Smooth muscle cell (in vitro differentiated cells): ENCODE results near the gene ZNHIT1. TPM values are rescaled to one million over a fixed set of nuclear protein-coding genes. Genes with fewer than 3 reads are reported as not detected.

Experiments
- DNase-seq: peaks from one replicate; lab custom pipeline; 2025; ENCODE audit not compliant: unreplicated experiment; lab: John Stamatoyannopoulos, UW
- H2AFZ ChIP-seq: fragments of 200-600 bp; sonication (generic); 2 replicates; pipeline ENCODE4 v1.6.0; 2016; ENCODE audit warnings: antibody characterized with exemption, low read depth, mild to moderate bottlenecking
- H3F3A ChIP-seq: fragments of 200-600 bp; sonication (generic); 2 replicates; pipeline ENCODE4 v1.6.0; 2017; ENCODE audit warnings: antibody characterized with exemption, low read depth
- H3K27ac ChIP-seq: fragments of 200-600 bp; sonication (generic); 2 replicates; pipeline ENCODE4 v1.5.1; 2016; ENCODE audit warnings: low read depth, mild to moderate bottlenecking
- H3K27me3 ChIP-seq: fragments of 200-600 bp; sonication (generic); 2 replicates; pipeline ENCODE4 v1.6.1; 2016; ENCODE audit warnings: low read depth, mild to moderate bottlenecking
- H3K36me3 ChIP-seq: fragments of 200-600 bp; sonication (generic); 2 replicates; pipeline ENCODE4 v1.5.1; 2016; ENCODE audit warnings: low read depth
- H3K4me1 ChIP-seq: fragments of 200-600 bp; sonication (generic); 2 replicates; pipeline ENCODE4 v1.5.1; 2016; ENCODE audit warnings: low read depth
- H3K4me2 ChIP-seq: fragments of 200-600 bp; sonication (generic); 2 replicates; pipeline ENCODE4 v1.6.0; 2016; ENCODE audit warnings: mild to moderate bottlenecking
- H3K4me3 ChIP-seq: fragments of 200-600 bp; sonication (generic); 2 replicates; pipeline ENCODE4 v1.5.1; 2016; ENCODE audit warnings: mild to moderate bottlenecking
- H3K79me2 ChIP-seq: fragments of 200-600 bp; sonication (generic); 2 replicates; pipeline ENCODE4 v1.6.0; 2016; ENCODE audit warnings: low read depth, mild to moderate bottlenecking
- H3K9ac ChIP-seq: fragments of 200-600 bp; sonication (generic); 2 replicates; pipeline ENCODE4 v1.6.0; 2016; ENCODE audit warnings: low read depth
- H3K9me3 ChIP-seq: fragments of 200-600 bp; sonication (generic); replicated peaks from 2 replicates; pipeline ENCODE4 v1.5.1; 2016; ENCODE audit warnings: low read depth
- H4K20me1 ChIP-seq: fragments of 200-600 bp; sonication (generic); 2 replicates; pipeline ENCODE4 v1.6.0; 2016; ENCODE audit warnings: low read depth
- WGBS: methylation state at CpG from one replicate; pipeline ENCODE4 v1.1.7; 2016; ENCODE audit warnings: low lambda C conversion rate; 5-methylcytosine and 5-hydroxymethylcytosine counted together
- polyA plus RNA-seq: library from polyadenylated mRNA; unstranded; fragments of >200 nt; fragmentation: Nextera tagmentation; extraction: Ambion mirVana; gene quantifications from 2 replicates; pipeline ENCODE4 v1.2.1, GENCODE V29; 2016
- total RNA-seq: library from RNA; depleted of rRNA; stranded (reverse); fragments of >200 nt; gene quantifications from 2 replicates; pipeline ENCODE4 v1.2.3, GENCODE V29; 2014
- TF ChIP-seq, protein P1 (sequence below): fragments of 200-600 bp; sonication (generic); IDR thresholded peaks from 2 replicates; pipeline ENCODE4 v1.5.1; 2017; ENCODE audit warnings: borderline replicate concordance, mild to moderate bottlenecking, antibody characterized with exemption; ENCODE audit not compliant: insufficient read depth, poor library complexity, severe bottlenecking

The ZNHIT1 gene
- total and polyA plus RNA-seq, 2 experiments from 2014 or later: 100 to 123 TPM

DNA sequence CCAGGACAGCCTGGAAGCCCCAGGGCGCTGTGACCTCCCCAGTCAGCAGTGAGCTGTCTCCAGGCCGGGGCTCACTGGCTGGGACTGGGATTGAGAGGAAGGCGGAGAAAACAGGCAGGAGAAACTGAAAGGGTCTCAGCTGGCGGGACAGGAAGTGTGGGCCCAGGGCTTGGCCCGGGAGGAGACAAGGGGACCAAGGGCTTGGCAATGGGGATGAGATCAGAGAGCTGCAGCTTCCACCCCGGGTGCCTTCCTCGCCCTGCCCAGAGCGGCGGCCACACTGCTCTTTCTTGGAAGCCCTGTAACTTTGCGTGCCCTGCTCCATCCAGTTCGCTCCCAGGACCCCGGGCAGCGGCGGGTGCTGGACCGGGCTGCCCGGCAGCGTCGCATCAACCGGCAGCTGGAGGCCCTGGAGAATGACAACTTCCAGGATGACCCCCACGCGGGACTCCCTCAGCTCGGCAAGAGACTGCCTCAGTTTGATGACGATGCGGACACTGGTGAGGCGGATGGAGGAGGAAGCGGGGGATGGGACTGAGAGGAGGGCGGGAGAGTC lies 4.4 kb downstream of the ZNHIT1 start:
- Histone ChIP-seq H3K9ac (no peak overlapping the region), H3K4me2 (no peak overlapping the region), H2AFZ (no peak overlapping the region), H4K20me1 (peaks cover 38% of the 10 kb centered on the region), H3K36me3 (no peaks in the 10 kb centered on the region), H3K79me2 (peaks cover 39% of the 10 kb centered on the region), H3K27ac (no peak overlapping the region), H3K27me3 (no peaks in the 10 kb centered on the region), H3K4me1 (no peaks in the 10 kb centered on the region), H3F3A (no peaks in the 10 kb centered on the region), H3K4me3 (no peak overlapping the region), H3K9me3 (no peaks in the 10 kb centered on the region)
- no peak for DNase-seq
- TF ChIP-seq, protein P1, sequence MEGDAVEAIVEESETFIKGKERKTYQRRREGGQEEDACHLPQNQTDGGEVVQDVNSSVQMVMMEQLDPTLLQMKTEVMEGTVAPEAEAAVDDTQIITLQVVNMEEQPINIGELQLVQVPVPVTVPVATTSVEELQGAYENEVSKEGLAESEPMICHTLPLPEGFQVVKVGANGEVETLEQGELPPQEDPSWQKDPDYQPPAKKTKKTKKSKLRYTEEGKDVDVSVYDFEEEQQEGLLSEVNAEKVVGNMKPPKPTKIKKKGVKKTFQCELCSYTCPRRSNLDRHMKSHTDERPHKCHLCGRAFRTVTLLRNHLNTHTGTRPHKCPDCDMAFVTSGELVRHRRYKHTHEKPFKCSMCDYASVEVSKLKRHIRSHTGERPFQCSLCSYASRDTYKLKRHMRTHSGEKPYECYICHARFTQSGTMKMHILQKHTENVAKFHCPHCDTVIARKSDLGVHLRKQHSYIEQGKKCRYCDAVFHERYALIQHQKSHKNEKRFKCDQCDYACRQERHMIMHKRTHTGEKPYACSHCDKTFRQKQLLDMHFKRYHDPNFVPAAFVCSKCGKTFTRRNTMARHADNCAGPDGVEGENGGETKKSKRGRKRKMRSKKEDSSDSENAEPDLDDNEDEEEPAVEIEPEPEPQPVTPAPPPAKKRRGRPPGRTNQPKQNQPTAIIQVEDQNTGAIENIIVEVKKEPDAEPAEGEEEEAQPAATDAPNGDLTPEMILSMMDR: no peak
- WGBS: 97% methylated on average over 27 of the region's 27 CpGs

DNA sequence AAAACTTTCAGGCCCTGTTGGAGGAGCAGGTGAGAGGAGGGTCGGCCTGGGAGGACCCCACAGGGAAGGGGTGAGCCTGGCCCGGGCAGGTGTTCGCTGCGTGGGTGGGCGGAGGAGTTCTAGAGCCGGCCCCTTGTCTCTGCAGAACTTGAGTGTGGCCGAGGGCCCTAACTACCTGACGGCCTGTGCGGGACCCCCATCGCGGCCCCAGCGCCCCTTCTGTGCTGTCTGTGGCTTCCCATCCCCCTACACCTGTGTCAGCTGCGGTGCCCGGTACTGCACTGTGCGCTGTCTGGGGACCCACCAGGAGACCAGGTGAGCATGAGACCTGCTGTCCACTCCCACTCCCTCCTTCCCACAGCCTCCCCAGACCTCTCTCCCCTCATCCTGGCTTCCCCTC lies 5.6 kb downstream of the ZNHIT1 start:
- Histone ChIP-seq H3K4me3 (no peak overlapping the region), H3K4me2 (no peak overlapping the region), H3K27ac (no peak overlapping the region), H3K9ac (no peak overlapping the region), H3F3A (no peaks in the 10 kb centered on the region), H3K4me1 (no peaks in the 10 kb centered on the region), H3K79me2 (peaks cover 33% of the 10 kb centered on the region), H4K20me1 (peaks cover 38% of the 10 kb centered on the region), H3K36me3 (no peaks in the 10 kb centered on the region), H3K27me3 (no peaks in the 10 kb centered on the region), H3K9me3 (no peaks in the 10 kb centered on the region), H2AFZ (no peak overlapping the region)
- no peak for DNase-seq
- WGBS: 98% methylated on average over 11 of the region's 15 CpGs
- TF ChIP-seq, protein P1: no peak

- H3K27ac ChIP-seq: no peak overlapping the region
- no peak for DNase-seq
- no peaks in the 10 kb centered on the region for H3F3A ChIP-seq
- peaks cover 26% of the 10 kb centered on the region for H4K20me1 ChIP-seq
- H3K9ac ChIP-seq: no peak overlapping the region
- H3K79me2 ChIP-seq: peaks cover 11% of the 10 kb centered on the region
- no peak overlapping the region for H2AFZ ChIP-seq
- H3K4me1 ChIP-seq: no peaks in the 10 kb centered on the region
- TF ChIP-seq, protein P1: no peak
- no peak overlapping the region for H3K4me3 ChIP-seq
- H3K36me3 ChIP-seq: no peaks in the 10 kb centered on the region
- WGBS: over 99% methylated on average over 6 of the region's 6 CpGs
- H3K27me3 ChIP-seq: no peaks in the 10 kb centered on the region
- no peak overlapping the region for H3K4me2 ChIP-seq
- no peaks in the 10 kb centered on the region for H3K9me3 ChIP-seq
These were observed 7.7 kb downstream of the ZNHIT1 start for GRCh38 chr7:101225650-101226049.

- WGBS: 94% methylated on average over 9 of the region's 9 CpGs
- no peaks in the 10 kb centered on the region for H3K9me3 ChIP-seq
- no peak overlapping the region for H3K4me2 ChIP-seq
- peaks cover 1% of the 10 kb centered on the region for H3K79me2 ChIP-seq
- peaks cover 19% of the 10 kb centered on the region for H4K20me1 ChIP-seq
- H3K4me1 ChIP-seq: no peaks in the 10 kb centered on the region
- TF ChIP-seq, protein P1: no peak
- no peaks in the 10 kb centered on the region for H3K27me3 ChIP-seq
- no peaks in the 10 kb centered on the region for H3K36me3 ChIP-seq
- H3K27ac ChIP-seq: no peak overlapping the region
- no peak overlapping the region for H2AFZ ChIP-seq
- H3K9ac ChIP-seq: no peak overlapping the region
- H3K4me3 ChIP-seq: no peak overlapping the region
- no peak for DNase-seq
- peaks cover 4% of the 10 kb centered on the region for H3F3A ChIP-seq
These were observed 8.8 kb downstream of the ZNHIT1 start for GRCh38 chr7:101226721-101227120.
